CD8-positive, alpha-beta memory T cell (primary cell): ENCODE results near the gene CCDC117. TPM values are rescaled to one million over a fixed set of nuclear protein-coding genes. Genes with fewer than 3 reads are reported as not detected.
A peak's percentile ranks its signal among the peaks of the same experiment; 100 is the strongest.
"Not testable (repeated sequence)": the region's sequence is repeated elsewhere in the genome, so short reads cannot be mapped to it uniquely, and the experiment has no call there.

Experiments
- CTCF ChIA-PET: fragments of 350-600 bp; sonication (Branson Sonifier 250); formaldehyde crosslinking; loops from one replicate; lab custom pipeline; 2021; ENCODE audit warnings: antibody characterized with exemption; lab: Charles Lee
- POLR2A ChIA-PET: fragments of 350-600 bp; sonication (Branson Sonifier 250); formaldehyde crosslinking; loops from one replicate; lab custom pipeline; 2021; ENCODE audit warnings: antibody characterized with exemption; lab: Charles Lee
- DNase-seq, 5 donors: peaks; one replicate each; pipeline versions ENCODE4 v3.0.0 to v3.0.0-alpha.2; 2020 to 2022; ENCODE audit warnings: mixed read lengths in 1 of 5
- H3K27ac ChIP-seq: one replicate; pipeline ENCODE4 v1.7.0; 2013; ENCODE audit warnings: low read depth, mild to moderate bottlenecking, low read length, moderate library complexity
- H3K27me3 ChIP-seq: 2 replicates; pipeline ENCODE4 v1.7.0; 2013; ENCODE audit warnings: low read length, mild to moderate bottlenecking; ENCODE audit not compliant: insufficient read depth, poor library complexity, severe bottlenecking
- H3K36me3 ChIP-seq: 2 replicates; pipeline ENCODE4 v1.7.0; 2013; ENCODE audit warnings: mild to moderate bottlenecking, low read length, moderate library complexity; ENCODE audit not compliant: insufficient read depth
- H3K4me1 ChIP-seq: 2 replicates; pipeline ENCODE4 v1.7.0; 2013; ENCODE audit warnings: mild to moderate bottlenecking, low read length, moderate library complexity; ENCODE audit not compliant: insufficient read depth
- H3K4me3 ChIP-seq: 2 replicates; pipeline ENCODE4 v1.7.0; 2013; ENCODE audit warnings: mild to moderate bottlenecking, low read length
- H3K9me3 ChIP-seq: 2 replicates; pipeline ENCODE4 v1.7.0; 2013; ENCODE audit warnings: mild to moderate bottlenecking, low read length
- H3K27ac Mint-ChIP-seq, 8 donors: one replicate each; pipeline ENCODE4 v1.8.0; 2020 to 2021; ENCODE audit warnings: mixed read lengths in 8 of 8, mild to moderate bottlenecking in 6 of 8, inconsistent platforms in 3 of 8, moderate library complexity in 3 of 8
- H3K27me3 Mint-ChIP-seq, 2 donors: one replicate each; pipeline ENCODE4 v1.8.0; 2020 to 2021; ENCODE audit warnings: mixed read lengths in 2 of 2, mild to moderate bottlenecking in 1 of 2, moderate library complexity in 1 of 2
- H3K36me3 Mint-ChIP-seq, 3 donors: one replicate each; pipeline ENCODE4 v1.8.0; 2020 to 2021; ENCODE audit warnings: mixed read lengths in 3 of 3, inconsistent platforms in 1 of 3, mild to moderate bottlenecking in 1 of 3
- H3K4me1 Mint-ChIP-seq, 3 donors: one replicate each; pipeline ENCODE4 v1.8.0; 2020 to 2021; ENCODE audit warnings: mixed read lengths in 3 of 3, inconsistent platforms in 1 of 3, mild to moderate bottlenecking in 1 of 3
- H3K4me3 Mint-ChIP-seq, 7 donors: one replicate each; pipeline ENCODE4 v1.8.0; 2020 to 2021; ENCODE audit warnings: mixed read lengths in 7 of 7, mild to moderate bottlenecking in 6 of 7, moderate library complexity in 4 of 7, inconsistent platforms in 2 of 7
- H3K9me3 Mint-ChIP-seq, 5 donors: one replicate each; pipeline ENCODE4 v1.8.0; 2020 to 2022; ENCODE audit warnings: mixed read lengths in 5 of 5, mild to moderate bottlenecking in 3 of 5, moderate library complexity in 2 of 5, inconsistent platforms in 1 of 5
- polyA plus RNA-seq: library from polyadenylated mRNA; unstranded; fragments of 300-500 nt; fragmentation: Illumina TruSeq; gene quantifications from one replicate; pipeline ENCODE4 v1.2.3, GENCODE V29; 2021
- total RNA-seq, 2 experiments: library from RNA; stranded (reverse); gene quantifications; one replicate each; pipeline ENCODE4 v1.2.3, GENCODE V29; 2021

CCDC117 gene
- total and polyA plus RNA-seq, 3 experiments from 2014 or later = 11.2 to 24.6 (median 20.9) TPM

GRCh38 chr22:28759861-28760560, 12.5 kb upstream of the CCDC117 start:
- H3K4me1 Mint-ChIP-seq = no peaks in the 10 kb centered on the region
- CTCF ChIA-PET = no interaction called here

GRCh38 chr22:28761449-28761755, 11.1 kb upstream of the CCDC117 start:
- no peaks in the 10 kb centered on the region for H3K4me1 Mint-ChIP-seq
- Histone ChIP-seq H3K4me1 (no peaks in the 10 kb centered on the region), H3K36me3 (no peaks in the 10 kb centered on the region), H3K9me3 (no peaks in the 10 kb centered on the region), H3K27ac (no peak overlapping the region), H3K27me3 (no peaks in the 10 kb centered on the region), H3K4me3 (no peak overlapping the region)
- H3K4me3 Mint-ChIP-seq = no peak overlapping the region
- H3K36me3 Mint-ChIP-seq = peaks cover 0 to 7% (median 3%) of the 10 kb centered on the region in 3 donors
- ChIA-PET POLR2A (no interaction called here), CTCF (no interaction called here)
- no peak for DNase-seq
- H3K9me3 Mint-ChIP-seq = no peaks in the 10 kb centered on the region
- H3K27ac Mint-ChIP-seq = peak overlapping the region in 1 of 8 donors; percentile 46
- H3K27me3 Mint-ChIP-seq = peaks cover 0 to 3% of the 10 kb centered on the region in 2 donors

More at GRCh38 chr22:28759861-28760560, 12.5 kb upstream of the CCDC117 start:
- DNase-seq = no peak
- POLR2A ChIA-PET = interaction anchor here (0.6 kb wide), 1 partner anchor 13 kb away, joined by 3 read pairs; no protein-coding TSS in a partner anchor
- H3K9me3 Mint-ChIP-seq = no peaks in the 10 kb centered on the region
- Histone ChIP-seq H3K27ac (no peak overlapping the region), H3K27me3 (no peaks in the 10 kb centered on the region), H3K36me3 (no peaks in the 10 kb centered on the region), H3K4me3 (no peak overlapping the region), H3K4me1 (no peaks in the 10 kb centered on the region), H3K9me3 (no peaks in the 10 kb centered on the region)
- peaks cover 0 to 7% (median 3%) of the 10 kb centered on the region in 3 donors for H3K36me3 Mint-ChIP-seq
- H3K27me3 Mint-ChIP-seq = peaks cover 0 to 3% of the 10 kb centered on the region in 2 donors
- peak overlapping the region in 1 of 8 donors; percentile 26 for H3K27ac Mint-ChIP-seq
- H3K4me3 Mint-ChIP-seq = no peak overlapping the region

- H3K27ac Mint-ChIP-seq, POLR2A ChIA-PET, CTCF ChIA-PET, H3K9me3 Mint-ChIP-seq, H3K36me3 ChIP-seq, H3K4me3 Mint-ChIP-seq, H3K27ac ChIP-seq, DNase-seq, H3K27me3 Mint-ChIP-seq, H3K36me3 Mint-ChIP-seq, H3K9me3 ChIP-seq, H3K4me1 Mint-ChIP-seq, H3K4me3 ChIP-seq, H3K4me1 ChIP-seq, H3K27me3 ChIP-seq: not testable (repeated sequence)
Measured at GRCh38 chr22:28762000-28762399, 10.5 kb upstream of the CCDC117 start.

- Mint-ChIP-seq H3K4me3 (no peak overlapping the region), H3K36me3 (peaks cover 0 to 2% (median 0%) of the 10 kb centered on the region in 3 donors), H3K27ac (no peak overlapping the region), H3K27me3 (no peaks in the 10 kb centered on the region), H3K4me1 (no peaks in the 10 kb centered on the region), H3K9me3 (no peaks in the 10 kb centered on the region)
- DNase-seq = no peak
- no peaks in the 10 kb centered on the region for H3K27me3 ChIP-seq
- H3K4me1 ChIP-seq = no peaks in the 10 kb centered on the region
- H3K4me3 ChIP-seq = no peak overlapping the region
- H3K27ac ChIP-seq = no peak overlapping the region
- H3K9me3 ChIP-seq = no peaks in the 10 kb centered on the region
- ChIA-PET CTCF (no interaction called here), POLR2A (no interaction called here)
- H3K36me3 ChIP-seq = no peaks in the 10 kb centered on the region
Measured at GRCh38 chr22:28766628-28767027, 5.9 kb upstream of the CCDC117 start.

GRCh38 chr22:28768701-28769393, 3.6 kb upstream of the CCDC117 start:
- Histone ChIP-seq H3K36me3 (no peaks in the 10 kb centered on the region), H3K4me3 (no peak overlapping the region), H3K27me3 (no peaks in the 10 kb centered on the region), H3K4me1 (peaks cover 9% of the 10 kb centered on the region), H3K27ac (no peak overlapping the region), H3K9me3 (no peaks in the 10 kb centered on the region)
- Mint-ChIP-seq H3K9me3 (no peaks in the 10 kb centered on the region), H3K27me3 (no peaks in the 10 kb centered on the region), H3K27ac (peak overlapping the region in 1 of 8 donors; percentile 75), H3K4me1 (peaks cover 10 to 11% (median 11%) of the 10 kb centered on the region in 3 donors), H3K36me3 (peaks cover 0 to 7% (median 6%) of the 10 kb centered on the region in 3 donors), H3K4me3 (peak overlapping the region in 1 of 7 donors; percentile 80)
- ChIA-PET CTCF (no interaction called here), POLR2A (interaction anchor here (0.6 kb wide), 1 partner anchor 17 kb away, joined by 4 read pairs; no protein-coding TSS in a partner anchor)
- DNase-seq = no peak

- CTCF ChIA-PET = no interaction called here
Measured at GRCh38 chr22:28769394-28770085, 3.0 kb upstream of the CCDC117 start.

GRCh38 chr22:28771195-28771791, 1.2 kb upstream of the CCDC117 start:
- H3K4me1 ChIP-seq = peaks cover 24% of the 10 kb centered on the region
- Mint-ChIP-seq H3K27me3 (no peaks in the 10 kb centered on the region), H3K9me3 (no peaks in the 10 kb centered on the region), H3K4me1 (peaks cover 25 to 33% (median 32%) of the 10 kb centered on the region in 3 donors), H3K4me3 (peak overlapping the region in 2 of 7 donors; percentile 56 to 92), H3K36me3 (peaks cover 4 to 24% (median 12%) of the 10 kb centered on the region in 3 donors), H3K27ac (peak overlapping the region in 1 of 8 donors; percentile 33)
- H3K4me3 ChIP-seq = no peak overlapping the region
- DNase-seq = no peak
- no peaks in the 10 kb centered on the region for H3K27me3 ChIP-seq
- H3K27ac ChIP-seq = no peak overlapping the region
- ChIA-PET CTCF (interaction anchor here (2.0 kb wide), 1 partner anchor 29 kb away, joined by 7 read pairs; the partner anchor contains the start of gene XBP1), POLR2A (interaction anchor here (3.0 kb wide), 1 partner anchor 29 kb away, joined by 21 read pairs; the partner anchor contains the start of gene XBP1)
- peaks cover 5% of the 10 kb centered on the region for H3K36me3 ChIP-seq
- H3K9me3 ChIP-seq = no peaks in the 10 kb centered on the region

More at GRCh38 chr22:28769394-28770085, 3.0 kb upstream of the CCDC117 start:
- no peaks in the 10 kb centered on the region for H3K27me3 ChIP-seq
- Mint-ChIP-seq H3K9me3 (no peaks in the 10 kb centered on the region), H3K27ac (peak overlapping the region in 1 of 8 donors; percentile 75), H3K36me3 (peaks cover 2 to 9% (median 7%) of the 10 kb centered on the region in 3 donors), H3K4me1 (peaks cover 12 to 15% (median 14%) of the 10 kb centered on the region in 3 donors), H3K4me3 (peak overlapping the region in 1 of 7 donors; percentile 80), H3K27me3 (no peaks in the 10 kb centered on the region)
- POLR2A ChIA-PET = no interaction called here
- H3K9me3 ChIP-seq = no peaks in the 10 kb centered on the region
- H3K4me3 ChIP-seq = no peak overlapping the region
- H3K36me3 ChIP-seq = peaks cover under 1% of the 10 kb centered on the region
- no peak overlapping the region for H3K27ac ChIP-seq
- no peak for DNase-seq
- H3K4me1 ChIP-seq = peaks cover 16% of the 10 kb centered on the region
